ENCODE data around the gene GNL1.

The GNL1 gene

DNA sequence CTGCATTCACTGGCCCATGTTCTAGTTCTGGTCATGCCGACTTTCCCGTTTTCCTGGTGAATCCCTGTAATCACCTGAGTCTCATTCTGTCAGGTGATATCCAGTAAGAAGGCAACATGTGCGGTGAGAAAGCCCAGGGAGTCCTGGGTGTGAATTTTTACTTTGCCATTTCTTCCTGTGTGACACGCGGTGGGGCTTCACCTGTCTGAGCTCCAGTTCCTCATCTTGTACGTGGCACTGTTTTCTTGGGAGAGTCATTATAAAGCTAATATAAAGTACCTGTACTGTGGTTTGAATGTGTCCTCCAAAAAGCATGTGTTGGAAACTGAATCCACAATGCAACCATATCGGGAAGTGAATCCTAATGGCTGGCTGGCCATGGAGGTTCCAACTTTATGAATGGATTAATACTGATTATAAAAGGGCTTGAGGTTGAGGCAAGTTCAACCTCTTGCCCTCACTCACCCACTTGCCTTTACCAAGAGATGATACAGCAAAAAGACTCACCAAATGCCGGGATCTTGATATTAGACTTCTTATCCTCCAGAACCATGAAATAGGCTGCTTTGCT lies 61.9 kb downstream of the GNL1 start:
- DNase-seq = no peak

DNA sequence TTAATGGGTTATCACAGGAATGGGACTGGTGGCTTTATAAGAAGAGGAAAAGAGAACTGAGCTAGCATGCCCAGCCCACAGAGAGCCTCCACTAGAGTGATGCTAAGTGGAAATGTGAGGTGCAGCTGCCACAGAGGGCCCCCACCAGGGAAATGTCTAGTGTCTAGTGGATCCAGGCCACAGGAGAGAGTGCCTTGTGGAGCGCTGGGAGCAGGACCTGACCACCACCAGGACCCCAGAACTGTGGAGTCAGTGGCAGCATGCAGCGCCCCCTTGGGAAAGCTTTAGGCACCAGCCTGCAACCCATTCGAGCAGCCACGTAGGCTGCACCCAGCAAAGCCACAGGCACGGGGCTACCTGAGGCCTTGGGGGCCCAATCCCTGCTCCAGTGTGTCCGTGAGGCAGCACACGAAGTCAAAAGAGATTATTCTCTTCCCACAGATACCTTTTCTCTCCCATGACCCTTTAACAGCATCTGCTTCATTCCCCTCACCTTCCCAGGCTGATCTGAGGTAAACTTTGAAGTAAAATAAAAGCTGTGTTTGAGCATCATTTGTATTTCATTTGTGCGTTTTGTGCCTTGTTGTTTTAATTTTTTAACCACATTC lies 62.5 kb downstream of the GNL1 start:
- no peak for DNase-seq

DNA sequence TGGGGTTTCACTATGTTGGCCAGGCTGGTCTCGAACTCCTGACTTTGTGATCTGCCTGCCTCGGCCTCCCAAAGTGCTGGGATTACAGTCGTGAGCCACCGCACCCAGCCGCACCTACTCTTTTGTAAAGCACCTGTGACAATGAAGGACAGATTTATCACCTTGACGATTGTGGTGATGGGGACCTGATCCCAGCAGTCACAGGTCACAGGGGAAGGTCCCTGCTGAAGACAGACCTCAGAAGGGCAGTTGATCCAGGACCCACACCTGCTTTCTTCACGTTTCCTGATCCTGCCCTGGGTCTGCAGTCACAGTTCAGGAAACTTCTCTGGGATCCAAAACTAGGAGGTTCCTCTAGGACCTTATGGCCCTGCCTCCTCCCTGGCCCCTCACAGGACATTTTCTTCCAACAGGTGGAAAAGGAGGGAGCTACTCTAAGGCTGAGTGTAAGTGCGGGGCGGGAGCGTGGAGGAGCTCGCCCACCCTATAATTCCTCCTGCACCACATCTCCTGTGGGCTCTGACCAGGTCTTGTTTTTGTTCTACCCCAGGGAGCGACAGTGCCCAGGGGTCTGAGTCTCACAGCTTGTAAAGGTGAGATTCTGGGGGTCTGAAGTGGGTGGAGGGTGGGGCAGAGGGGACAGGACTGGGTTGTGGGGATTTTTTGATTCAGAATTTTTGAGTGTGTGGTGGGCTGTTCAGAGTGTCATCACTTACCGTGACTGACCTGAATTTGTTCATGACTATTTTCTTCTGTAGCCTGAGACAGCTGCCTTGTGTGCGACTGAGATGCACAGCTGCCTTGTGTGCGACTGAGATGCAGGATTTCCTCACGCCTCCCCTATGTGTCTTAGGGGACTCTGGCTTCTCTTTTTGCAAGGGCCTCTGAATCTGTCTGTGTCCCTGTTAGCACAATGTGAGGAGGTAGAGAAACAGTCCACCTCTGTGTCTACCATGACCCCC lies 64.0 kb downstream of the GNL1 start:
- DNase-seq = no peak
